Fibroblast of skin of left quadriceps (primary cell): ENCODE data around the gene RAPSN.

Experiments
- DNase-seq, 2 experiments: peaks; one replicate each; pipeline ENCODE4 v3.0.0-alpha.2; 2013; ENCODE audit warnings: low read depth in 2 of 2

RAPSN gene

GRCh38 chr11:47408598-47409439 lies 40.1 kb downstream of the RAPSN start:
- DNase-seq = peak; percentile 26 to 39

- DNase-seq = peak; percentile 88 to 90
These were observed 41.0 kb downstream of the RAPSN start, which contains the start of gene SLC39A13 for GRCh38 chr11:47407746-47408590. Gene SLC39A13, plus strand, starts transcription at chr11:47408590. Its CDS starts 1,505 bp downstream, at chr11:47410095.

GRCh38 chr11:47406896-47407745 lies 41.8 kb downstream of the RAPSN start:
- DNase-seq = no peak

GRCh38 chr11:47403571-47403970 lies 45.4 kb downstream of the RAPSN start:
- no peak for DNase-seq

- DNase-seq = no peak
These were observed 45.8 kb downstream of the RAPSN start for GRCh38 chr11:47403135-47403534.

- no peak for DNase-seq
These were observed 48.1 kb downstream of the RAPSN start for GRCh38 chr11:47400768-47401279.

- DNase-seq = no peak
These were observed 48.8 kb downstream of the RAPSN start for GRCh38 chr11:47399860-47400767.

- no peak for DNase-seq
These were observed 50.4 kb downstream of the RAPSN start for GRCh38 chr11:47398551-47398950.

GRCh38 chr11:47398011-47398410 lies 50.9 kb downstream of the RAPSN start:
- DNase-seq = no peak

GRCh38 chr11:47396049-47396320 lies 53.0 kb downstream of the RAPSN start:
- DNase-seq = no peak

- DNase-seq = no peak
These were observed 53.5 kb downstream of the RAPSN start for GRCh38 chr11:47395223-47396048.

- no peak for DNase-seq
These were observed 54.4 kb downstream of the RAPSN start for GRCh38 chr11:47394322-47395222.

GRCh38 chr11:47394050-47394321 lies 55.0 kb downstream of the RAPSN start:
- no peak for DNase-seq

- no peak for DNase-seq
These were observed 55.5 kb downstream of the RAPSN start for GRCh38 chr11:47393163-47394049.

GRCh38 chr11:47392546-47393162 lies 56.3 kb downstream of the RAPSN start:
- DNase-seq = no peak

- no peak for DNase-seq
These were observed 57.1 kb downstream of the RAPSN start for GRCh38 chr11:47391711-47392432.

- no peak for DNase-seq
These were observed 57.8 kb downstream of the RAPSN start for GRCh38 chr11:47391077-47391583.
